ENCODE results near the gene AUTS2. TPM values are rescaled to one million over a fixed set of nuclear protein-coding genes. Genes with fewer than 3 reads are reported as not detected.

Gene AUTS2
- total and polyA plus RNA-seq, 2 of the 8 experiments (the other 6 are each of a cell fraction or from before 2014, with no cell fraction given) = 25.9 to 101 TPM

DNA sequence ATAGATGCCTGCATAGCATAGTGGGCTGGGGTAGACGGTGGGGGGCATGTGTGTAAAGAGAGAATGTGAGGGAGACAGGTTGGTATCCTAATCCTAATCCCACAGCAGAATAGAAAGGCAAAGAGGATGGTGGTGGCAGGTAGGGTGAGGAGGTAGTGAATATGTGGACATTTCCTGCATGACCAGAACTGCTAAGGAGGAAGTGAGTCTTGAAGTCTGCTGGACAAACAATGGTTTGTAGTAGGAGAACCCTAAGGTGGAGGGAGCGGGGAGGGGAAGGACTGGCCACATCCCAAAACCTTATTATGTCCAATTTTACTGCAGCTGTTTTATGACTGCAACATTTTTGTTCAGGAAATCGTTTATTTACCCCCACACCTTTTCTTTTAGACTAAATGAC lies 279.7 kb downstream of the AUTS2 start (continued):
- no peak for TF ChIP-seq CTBP2 (IDR thresholded peaks at IDR 0.05; ENCODE audit: borderline replicate concordance, insufficient read depth, insufficient read length, low read length)
- TF ChIP-seq, protein P1, sequence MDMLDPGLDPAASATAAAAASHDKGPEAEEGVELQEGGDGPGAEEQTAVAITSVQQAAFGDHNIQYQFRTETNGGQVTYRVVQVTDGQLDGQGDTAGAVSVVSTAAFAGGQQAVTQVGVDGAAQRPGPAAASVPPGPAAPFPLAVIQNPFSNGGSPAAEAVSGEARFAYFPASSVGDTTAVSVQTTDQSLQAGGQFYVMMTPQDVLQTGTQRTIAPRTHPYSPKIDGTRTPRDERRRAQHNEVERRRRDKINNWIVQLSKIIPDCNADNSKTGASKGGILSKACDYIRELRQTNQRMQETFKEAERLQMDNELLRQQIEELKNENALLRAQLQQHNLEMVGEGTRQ (IDR thresholded peaks at IDR 0.05; ENCODE audit: low read length) = no peak
- no peak for TF ChIP-seq SRF (IDR thresholded peaks at IDR 0.05; ENCODE audit: low read depth, low read length)
- TF ChIP-seq BCL11A (IDR thresholded peaks at IDR 0.05; ENCODE audit: low read depth in 2 of 2, low read length in 2 of 2) = no peak
- TF ChIP-seq ZNF274 (IDR thresholded peaks at IDR 0.05; ENCODE audit: borderline replicate concordance, extremely low read depth, low read length) = no peak
- TF ChIP-seq BACH1 (IDR thresholded peaks at IDR 0.05; ENCODE audit: low read length) = no peak
- TF ChIP-seq SIN3A (conservative IDR thresholded peaks at IDR 0.05 in 1 of 2, IDR thresholded peaks at IDR 0.05 in 1 of 2; ENCODE audit: low read depth in 1 of 2, low read length in 2 of 2) = no peak
- TF ChIP-seq SP2 (IDR thresholded peaks at IDR 0.05; ENCODE audit: low read length) = no peak
- no peak for TF ChIP-seq YY1 (IDR thresholded peaks at IDR 0.05; ENCODE audit: low read depth, low read length)
- no peak for TF ChIP-seq CBX8 (IDR thresholded peaks at IDR 0.05; ENCODE audit: borderline replicate concordance, low read depth, low read length)
- TF ChIP-seq GTF2F1 (IDR thresholded peaks at IDR 0.05; ENCODE audit: borderline replicate concordance, low read depth, low read length) = no peak
- no peak for TF ChIP-seq ASH2L (IDR thresholded peaks at IDR 0.05; ENCODE audit: low read length)
- TF ChIP-seq GABPA (IDR thresholded peaks at IDR 0.05; ENCODE audit: borderline replicate concordance, insufficient read depth, low read length) = no peak
- TF ChIP-seq KDM5A (IDR thresholded peaks at IDR 0.05; ENCODE audit: low read length) = no peak
- TF ChIP-seq CHD1 (IDR thresholded peaks at IDR 0.05; ENCODE audit: low read depth, low read length) = no peak
